SU-DHL-6 (cell line): Measurements from ENCODE around the gene SLU7.

Source experiments
- H2AFZ ChIP-seq: fragments of 200-600 bp; sonication (generic); 2 replicates; pipeline ENCODE4 v1.6.1; 2014; ENCODE audit warnings: low read depth, mild to moderate bottlenecking, moderate library complexity, mixed read lengths, antibody characterized with exemption, low read length; ENCODE audit not compliant: severe bottlenecking
- H3F3A ChIP-seq: fragments of 200-600 bp; shearing (Covaris generic); 2 replicates; pipeline ENCODE4 v1.6.0; 2016; ENCODE audit warnings: antibody characterized with exemption, mild to moderate bottlenecking; ENCODE audit not compliant: insufficient read depth
- H3K27ac ChIP-seq: fragments of 200-600 bp; sonication (generic); 2 replicates; pipeline ENCODE4 v1.5.1; 2016; ENCODE audit warnings: low read depth, mild to moderate bottlenecking, low read length, moderate library complexity, mixed read lengths
- H3K27me3 ChIP-seq: fragments of 200-600 bp; sonication (generic), shearing (Covaris generic); 2 replicates; pipeline ENCODE4 v1.6.0; 2014; ENCODE audit warnings: mild to moderate bottlenecking, low read length
- H3K36me3 ChIP-seq: fragments of 200-600 bp; sonication (generic); 2 replicates; pipeline ENCODE4 v1.6.1; 2014; ENCODE audit warnings: mild to moderate bottlenecking, low read length, mixed read lengths
- H3K4me2 ChIP-seq: fragments of 300-600, 200-600 bp; shearing (Covaris generic), sonication (generic); 2 replicates; pipeline ENCODE4 v1.6.0; 2014; ENCODE audit warnings: low read length, low read depth, mild to moderate bottlenecking; ENCODE audit not compliant: poor library complexity, severe bottlenecking
- H3K4me3 ChIP-seq: fragments of 200-600 bp; sonication (generic); 2 replicates; pipeline ENCODE4 v1.5.1; 2014; ENCODE audit warnings: antibody characterized with exemption, low read length, mild to moderate bottlenecking, mixed read lengths; ENCODE audit not compliant: insufficient read depth, poor library complexity, severe bottlenecking
- H3K79me2 ChIP-seq: fragments of 200-600 bp; sonication (generic); 2 replicates; pipeline ENCODE4 v1.6.1; 2014; ENCODE audit warnings: mild to moderate bottlenecking, low read length, moderate library complexity; ENCODE audit not compliant: insufficient read depth
- H3K9ac ChIP-seq: fragments of 200-600 bp; sonication (generic); 2 replicates; pipeline ENCODE4 v1.7.0; 2014; ENCODE audit warnings: mild to moderate bottlenecking, low read length
- H3K9me2 ChIP-seq: fragments of 200-600 bp; sonication (generic); replicated peaks from 2 replicates; pipeline ENCODE4 v1.6.1; 2014; ENCODE audit warnings: low read length; ENCODE audit not compliant: insufficient read depth
- H3K9me3 ChIP-seq: fragments of 200-600 bp; sonication (generic); 2 replicates; pipeline ENCODE4 v1.6.1; 2014; ENCODE audit warnings: low read length, mixed read lengths; ENCODE audit not compliant: insufficient read depth
- H4K20me1 ChIP-seq: fragments of 200-600 bp; sonication (generic); 2 replicates; pipeline ENCODE4 v1.6.1; 2014; ENCODE audit warnings: low read depth, mild to moderate bottlenecking, antibody characterized with exemption, low read length, moderate library complexity, mixed read lengths
- CTCF ChIP-seq: fragments of 200-600 bp; sonication (generic); IDR thresholded peaks from one replicate; pipeline ENCODE4 v1.5.1; 2017; ENCODE audit warnings: antibody characterized with exemption, mild to moderate bottlenecking, low read length, moderate library complexity; ENCODE audit not compliant: insufficient read depth, poor library complexity, severe bottlenecking
- EZH2phosphoT487 ChIP-seq: fragments of 200-600 bp; sonication (generic), shearing (Covaris generic); conservative IDR thresholded peaks from 2 replicates; pipeline ENCODE4 v1.6.1; 2018; ENCODE audit warnings: mild to moderate bottlenecking, antibody characterized with exemption, low read length, moderate library complexity, mixed read lengths

Gene SLU7

GRCh38 chr5:160453751-160454150 lies 34.9 kb upstream of the SLU7 start:
- Histone ChIP-seq H3K4me3 (no peak overlapping the region), H3K9ac (no peak overlapping the region), H3K36me3 (no peaks in the 10 kb centered on the region), H3K27me3 (no peaks in the 10 kb centered on the region), H3K27ac (no peak overlapping the region), H3K9me3 (no peaks in the 10 kb centered on the region), H2AFZ (no peak overlapping the region), H3K79me2 (no peaks in the 10 kb centered on the region), H3K4me2 (no peak overlapping the region), H4K20me1 (no peaks in the 10 kb centered on the region), H3F3A (no peaks in the 10 kb centered on the region), H3K9me2 (no peaks in the 10 kb centered on the region)
- no peak for TF ChIP-seq CTCF
- no peak for TF ChIP-seq EZH2phosphoT487

- Histone ChIP-seq H3F3A (no peaks in the 10 kb centered on the region), H3K9me3 (no peaks in the 10 kb centered on the region), H3K4me2 (no peak overlapping the region), H3K79me2 (no peaks in the 10 kb centered on the region), H3K4me3 (no peak overlapping the region), H3K27ac (no peak overlapping the region), H3K9ac (no peak overlapping the region), H4K20me1 (no peaks in the 10 kb centered on the region), H3K27me3 (no peaks in the 10 kb centered on the region), H3K9me2 (no peaks in the 10 kb centered on the region), H3K36me3 (no peaks in the 10 kb centered on the region), H2AFZ (no peak overlapping the region)
- TF ChIP-seq EZH2phosphoT487 (no peak), CTCF (no peak)
Measured at GRCh38 chr5:160452795-160453194, 33.9 kb upstream of the SLU7 start.

- Histone ChIP-seq H4K20me1 (no peaks in the 10 kb centered on the region), H3K36me3 (no peaks in the 10 kb centered on the region)
Measured at GRCh38 chr5:160452036-160452435, 33.2 kb upstream of the SLU7 start.

More at GRCh38 chr5:160452036-160452435, 33.2 kb upstream of the SLU7 start:
- H3K9ac ChIP-seq = no peak overlapping the region
- no peaks in the 10 kb centered on the region for H3F3A ChIP-seq
- no peak for TF ChIP-seq CTCF
- no peak for TF ChIP-seq EZH2phosphoT487
- no peak overlapping the region for H2AFZ ChIP-seq
- no peaks in the 10 kb centered on the region for H3K79me2 ChIP-seq
- H3K27me3 ChIP-seq = no peaks in the 10 kb centered on the region
- H3K4me3 ChIP-seq = no peak overlapping the region
- no peak overlapping the region for H3K27ac ChIP-seq
- H3K9me2 ChIP-seq = no peaks in the 10 kb centered on the region
- no peak overlapping the region for H3K4me2 ChIP-seq
- no peaks in the 10 kb centered on the region for H3K9me3 ChIP-seq
